Measurements from ENCODE around the gene ANO5.

Gene ANO5

DNA sequence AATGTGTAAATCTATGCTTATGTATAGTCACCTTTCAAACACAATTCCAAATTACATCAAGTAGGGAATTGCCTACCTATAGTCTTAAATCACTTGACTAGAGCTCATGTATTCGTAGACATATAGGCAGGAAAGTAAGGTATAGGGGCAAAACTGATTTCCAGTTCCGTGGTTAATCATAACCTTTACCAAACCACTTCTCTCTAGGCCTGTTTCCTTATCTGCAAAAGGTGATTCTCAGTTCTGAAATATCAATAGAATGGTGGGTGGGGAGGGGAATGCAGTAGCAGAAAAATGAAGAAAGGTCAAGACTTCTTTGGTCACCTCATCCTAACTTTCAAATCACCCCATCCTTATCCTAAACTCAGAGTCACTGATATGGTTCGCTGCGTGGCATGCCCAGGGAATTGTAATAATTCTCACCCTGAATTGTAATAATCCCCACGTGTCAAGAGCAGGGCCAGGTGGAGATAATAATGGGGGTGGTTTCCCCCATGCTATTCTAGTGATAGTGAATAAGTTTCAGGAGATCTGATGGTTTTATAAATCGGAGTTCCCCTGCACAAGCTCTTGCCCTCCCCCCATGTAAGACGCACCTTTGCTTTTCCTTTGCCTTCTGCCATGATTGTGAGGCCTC, 1.9 kb upstream of the ANO5 start:
- Mint-ChIP-seq H3K27ac (no peak overlapping the region), H3K4me3 (no peak overlapping the region), H3K4me1 (peaks cover 16% of the 10 kb centered on the region), H3K36me3 (no peaks in the 10 kb centered on the region), H3K27me3 (peaks cover 35% of the 10 kb centered on the region), H3K9me3 (peaks cover 3% of the 10 kb centered on the region)
- ATAC-seq: no peak

DNA sequence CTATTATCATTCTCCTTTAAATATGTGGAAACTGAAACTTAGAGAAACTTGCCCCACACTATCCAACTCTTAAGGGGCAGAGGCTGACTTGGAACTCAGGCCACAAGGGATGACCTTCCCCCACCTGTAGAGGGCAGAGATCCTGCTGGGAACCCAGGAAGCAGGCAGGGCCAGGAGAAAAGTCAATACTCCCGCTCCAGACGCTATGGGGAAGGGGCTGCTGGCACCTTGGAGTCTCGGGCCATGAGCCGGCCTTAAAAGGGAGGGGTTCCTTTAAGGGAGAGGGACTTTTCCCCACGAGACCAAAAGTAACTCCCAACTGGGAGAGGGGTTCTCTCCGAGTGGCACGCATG, 620 bp upstream of the ANO5 start:
- H3K4me1 Mint-ChIP-seq: peaks cover 16% of the 10 kb centered on the region
- no peak for ATAC-seq
- no peaks in the 10 kb centered on the region for H3K36me3 Mint-ChIP-seq
- no peak overlapping the region for H3K27ac Mint-ChIP-seq
- peaks cover 35% of the 10 kb centered on the region for H3K27me3 Mint-ChIP-seq
- H3K4me3 Mint-ChIP-seq: peak overlapping the region; percentile 61
- peaks cover under 1% of the 10 kb centered on the region for H3K9me3 Mint-ChIP-seq

DNA sequence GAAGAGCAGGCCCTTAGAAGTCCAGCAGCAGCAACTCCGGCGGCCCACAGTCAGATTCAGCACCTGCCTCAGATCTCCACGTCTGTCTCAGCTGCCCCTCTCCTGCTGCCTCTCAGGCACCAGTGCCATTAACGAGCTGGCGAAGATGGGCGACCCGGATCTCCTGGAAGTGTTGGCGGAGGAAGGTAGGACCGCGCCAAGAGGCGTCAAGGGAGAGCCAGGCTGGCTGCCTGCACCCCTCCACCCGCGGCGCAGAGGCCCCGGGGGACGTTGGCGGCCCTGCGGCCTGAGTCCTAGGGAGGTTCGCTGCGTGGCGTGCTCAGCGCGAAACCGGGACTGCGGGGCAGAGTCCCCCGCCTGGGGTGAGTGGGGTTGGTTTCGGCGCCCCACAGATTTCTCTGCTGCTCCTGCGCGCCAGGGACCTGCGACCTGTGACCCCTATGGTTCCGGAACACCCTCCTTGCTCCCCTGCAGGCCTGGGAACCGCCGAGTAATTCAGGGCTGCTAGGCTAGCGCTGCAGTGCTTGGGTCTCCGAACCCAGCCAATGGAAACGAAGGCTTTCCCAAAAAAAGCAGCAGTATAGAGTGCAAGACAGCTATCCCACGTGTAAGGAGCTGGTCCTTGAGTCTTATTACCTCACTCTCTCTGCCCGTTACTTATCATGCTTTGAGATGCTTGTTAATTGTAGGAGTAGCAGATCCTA, 615 bp downstream of the ANO5 start:
- Mint-ChIP-seq H3K4me1 (peaks cover 16% of the 10 kb centered on the region), H3K27ac (no peak overlapping the region), H3K4me3 (peak overlapping the region; percentile 61), H3K9me3 (no peaks in the 10 kb centered on the region), H3K36me3 (no peaks in the 10 kb centered on the region), H3K27me3 (peaks cover 35% of the 10 kb centered on the region)
- peak; percentile 25 for ATAC-seq

DNA sequence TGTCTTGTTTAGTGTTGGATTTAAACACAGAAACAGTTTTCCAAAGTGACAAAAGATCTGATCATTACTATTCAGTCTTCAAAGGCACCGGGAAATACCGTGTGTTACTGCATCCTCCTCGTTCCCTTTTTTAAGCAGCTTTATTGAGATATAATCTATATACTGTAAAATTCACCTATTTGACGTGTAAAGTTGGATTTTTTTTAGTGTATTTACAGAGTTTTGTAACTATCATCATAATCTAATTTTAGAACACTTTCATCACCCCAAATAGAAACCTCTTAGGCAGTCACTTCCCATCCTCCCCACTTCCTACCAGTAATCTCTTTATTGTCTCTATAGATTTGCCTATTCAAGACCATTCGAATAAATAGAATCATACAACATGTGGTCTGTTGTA, 1.4 kb downstream of the ANO5 start:
- H3K36me3 Mint-ChIP-seq: no peaks in the 10 kb centered on the region
- no peak overlapping the region for H3K27ac Mint-ChIP-seq
- H3K27me3 Mint-ChIP-seq: peaks cover 35% of the 10 kb centered on the region
- ATAC-seq: no peak
- H3K4me3 Mint-ChIP-seq: no peak overlapping the region
- no peaks in the 10 kb centered on the region for H3K9me3 Mint-ChIP-seq
- H3K4me1 Mint-ChIP-seq: peaks cover 16% of the 10 kb centered on the region

DNA sequence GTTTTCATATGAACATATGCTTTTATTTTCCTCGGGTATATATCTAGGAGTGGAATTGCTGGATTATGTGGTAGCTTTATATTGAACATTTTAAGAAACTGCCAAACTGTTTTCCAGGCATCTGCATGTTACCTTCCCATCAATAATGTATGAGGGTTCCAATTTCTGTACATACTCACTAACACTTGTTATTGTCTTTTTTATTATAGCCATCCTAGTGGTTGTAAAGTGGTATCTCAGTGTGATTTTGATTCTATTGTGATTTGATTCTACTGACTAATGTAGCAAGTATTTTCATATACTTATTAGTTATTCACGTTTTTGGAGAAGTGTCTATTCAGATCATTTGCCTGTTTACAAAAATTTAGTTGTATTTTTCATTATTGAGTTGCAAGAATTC, 2.0 kb downstream of the ANO5 start:
- no peak overlapping the region for H3K27ac Mint-ChIP-seq
- no peaks in the 10 kb centered on the region for H3K36me3 Mint-ChIP-seq
- no peak for ATAC-seq
- H3K4me3 Mint-ChIP-seq: no peak overlapping the region
- H3K4me1 Mint-ChIP-seq: peaks cover 16% of the 10 kb centered on the region
- peaks cover 35% of the 10 kb centered on the region for H3K27me3 Mint-ChIP-seq
- no peaks in the 10 kb centered on the region for H3K9me3 Mint-ChIP-seq

DNA sequence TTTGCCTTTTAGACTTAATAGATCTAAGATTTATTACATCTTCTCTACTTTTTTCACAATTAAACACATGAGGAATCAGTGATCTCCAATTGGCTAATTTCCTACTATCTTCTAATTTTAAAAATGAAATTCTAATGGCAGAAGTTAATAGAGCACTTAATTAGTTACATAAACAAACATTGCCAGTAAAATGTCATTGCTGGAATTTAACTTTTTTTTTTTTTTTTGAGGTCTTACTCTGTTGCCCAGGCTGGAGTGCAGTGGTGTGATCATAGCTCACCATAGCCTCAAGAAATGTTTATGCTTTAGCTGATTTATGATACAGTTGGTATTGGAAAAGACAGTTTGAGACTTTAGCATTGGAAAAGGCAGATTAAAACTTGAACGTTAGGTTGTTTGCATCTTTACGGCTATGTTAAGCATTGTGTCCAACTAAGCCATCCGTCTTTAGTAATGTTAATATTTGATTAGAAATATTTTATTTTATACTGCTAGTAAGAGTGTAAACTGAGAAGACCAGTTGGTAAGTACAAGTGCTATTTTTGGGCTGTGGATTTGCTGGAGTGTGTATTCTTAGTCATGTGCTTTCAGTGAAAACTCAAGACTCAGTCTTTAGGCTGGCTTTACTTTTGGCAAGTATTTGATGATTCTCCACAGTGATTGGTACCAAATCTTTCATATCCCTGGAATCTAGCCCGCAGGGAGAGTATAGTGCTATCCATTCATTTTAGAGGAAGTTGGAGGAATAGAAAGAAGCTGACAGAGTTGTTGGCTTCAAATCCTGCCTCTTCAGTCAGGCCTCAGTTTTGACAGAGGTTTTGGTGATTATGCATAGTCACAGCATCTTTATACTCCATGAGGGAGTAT, 4.5 kb downstream of the ANO5 start:
- no peak for ATAC-seq
- Mint-ChIP-seq H3K27me3 (peaks cover 25% of the 10 kb centered on the region), H3K4me1 (peaks cover 14% of the 10 kb centered on the region), H3K27ac (no peak overlapping the region), H3K9me3 (no peaks in the 10 kb centered on the region), H3K36me3 (no peaks in the 10 kb centered on the region), H3K4me3 (no peak overlapping the region)

DNA sequence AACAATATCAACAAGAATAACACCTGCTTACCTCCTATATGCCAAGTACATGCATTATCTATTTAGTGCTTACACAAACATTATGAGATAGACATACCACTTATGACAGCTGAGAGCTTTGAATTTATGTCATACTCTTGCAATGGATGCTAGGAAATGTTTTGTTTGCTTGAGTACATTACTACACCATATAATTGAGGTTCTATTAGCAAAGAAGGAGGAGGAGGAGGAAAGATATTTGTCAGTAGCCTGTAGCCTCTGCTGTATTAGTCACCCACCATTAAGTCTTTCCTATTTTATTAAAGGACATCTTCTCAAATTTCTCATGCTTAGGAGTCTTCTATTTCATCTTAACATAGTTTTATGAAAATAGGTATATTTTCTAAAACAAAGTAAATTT, 6.4 kb downstream of the ANO5 start:
- no peaks in the 10 kb centered on the region for H3K9me3 Mint-ChIP-seq
- H3K36me3 Mint-ChIP-seq: no peaks in the 10 kb centered on the region
- H3K4me3 Mint-ChIP-seq: no peak overlapping the region
- H3K4me1 Mint-ChIP-seq: no peaks in the 10 kb centered on the region
- H3K27me3 Mint-ChIP-seq: peaks cover 7% of the 10 kb centered on the region
- no peak overlapping the region for H3K27ac Mint-ChIP-seq
- ATAC-seq: no peak

DNA sequence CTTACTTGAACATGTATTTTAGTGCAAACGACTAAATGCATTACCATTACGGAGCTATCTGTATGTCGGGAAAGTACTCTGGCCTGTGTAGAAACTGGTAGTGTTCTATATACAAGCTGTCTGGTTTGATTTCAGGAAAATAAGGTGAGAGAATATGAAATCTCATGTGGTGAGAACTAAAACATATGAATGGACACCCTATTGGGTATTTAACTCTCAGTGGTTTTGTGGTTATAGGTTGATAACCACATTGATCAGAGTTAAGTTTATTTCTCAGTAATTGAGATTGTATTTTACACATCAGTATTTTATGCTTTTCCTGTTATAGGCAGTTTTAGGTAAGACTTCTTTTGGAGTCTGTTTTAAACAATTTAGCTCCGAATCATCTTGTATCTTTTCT, 10.4 kb downstream of the ANO5 start:
- H3K27me3 Mint-ChIP-seq: no peaks in the 10 kb centered on the region
- no peak overlapping the region for H3K4me3 Mint-ChIP-seq
- no peaks in the 10 kb centered on the region for H3K4me1 Mint-ChIP-seq
- no peak for ATAC-seq
- H3K36me3 Mint-ChIP-seq: no peaks in the 10 kb centered on the region
- H3K27ac Mint-ChIP-seq: no peak overlapping the region
- H3K9me3 Mint-ChIP-seq: no peaks in the 10 kb centered on the region

DNA sequence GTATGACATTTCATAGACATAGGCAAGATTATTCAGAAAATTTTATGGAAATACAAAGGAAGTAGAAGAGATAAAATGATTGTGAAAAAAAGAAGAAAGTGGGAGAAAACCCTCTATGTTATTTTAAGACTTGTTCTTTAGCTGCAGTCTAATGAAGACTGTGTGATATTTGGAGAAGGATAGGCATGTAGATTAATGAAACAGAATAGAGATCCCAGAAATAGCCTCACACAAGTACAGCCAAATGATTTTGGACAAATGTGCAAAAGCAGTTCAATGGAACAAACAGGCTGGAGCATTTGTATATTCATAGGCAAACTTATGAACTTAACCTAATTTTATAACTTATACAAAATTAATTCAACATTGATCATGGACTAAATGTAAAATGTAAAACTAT, 14.3 kb downstream of the ANO5 start:
- Mint-ChIP-seq H3K9me3 (no peaks in the 10 kb centered on the region), H3K36me3 (no peaks in the 10 kb centered on the region), H3K27me3 (no peaks in the 10 kb centered on the region), H3K4me1 (no peaks in the 10 kb centered on the region), H3K27ac (no peak overlapping the region), H3K4me3 (no peak overlapping the region)
- ATAC-seq: no peak

DNA sequence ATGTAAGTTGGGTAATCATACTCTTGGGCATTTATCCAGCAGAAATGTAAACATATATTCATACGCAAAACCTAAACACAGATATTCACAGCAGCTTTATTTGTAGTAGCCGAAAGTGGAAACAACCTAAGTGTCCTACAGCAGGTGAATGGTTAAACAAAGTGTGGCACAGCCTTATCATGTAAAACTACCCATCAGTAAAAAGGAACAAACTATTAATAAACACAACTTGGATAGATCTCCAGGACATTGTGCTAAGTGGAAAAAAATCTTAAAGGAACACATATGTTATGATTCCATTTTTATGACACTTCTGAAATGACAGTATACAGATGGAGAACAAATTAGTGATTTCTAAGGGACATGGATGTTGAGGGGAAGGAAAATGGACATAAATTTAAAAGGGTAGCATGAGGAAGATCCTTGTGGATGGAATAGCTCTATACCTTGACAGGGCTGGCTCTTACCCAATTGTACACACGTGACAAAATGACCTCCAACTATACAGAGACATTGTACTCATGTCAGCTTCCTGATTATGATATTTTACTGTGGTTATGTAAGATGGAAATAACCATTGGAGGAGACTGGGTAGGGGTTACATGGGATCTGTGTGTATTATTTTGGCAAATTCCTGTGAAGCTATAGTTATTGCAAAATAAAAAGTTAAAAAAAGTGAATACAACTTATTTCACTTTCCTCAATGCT, 15.4 kb downstream of the ANO5 start:
- H3K4me1 Mint-ChIP-seq: no peaks in the 10 kb centered on the region
- no peaks in the 10 kb centered on the region for H3K36me3 Mint-ChIP-seq
- no peaks in the 10 kb centered on the region for H3K27me3 Mint-ChIP-seq
- no peaks in the 10 kb centered on the region for H3K9me3 Mint-ChIP-seq
- no peak for ATAC-seq
- no peak overlapping the region for H3K4me3 Mint-ChIP-seq
- no peak overlapping the region for H3K27ac Mint-ChIP-seq

DNA sequence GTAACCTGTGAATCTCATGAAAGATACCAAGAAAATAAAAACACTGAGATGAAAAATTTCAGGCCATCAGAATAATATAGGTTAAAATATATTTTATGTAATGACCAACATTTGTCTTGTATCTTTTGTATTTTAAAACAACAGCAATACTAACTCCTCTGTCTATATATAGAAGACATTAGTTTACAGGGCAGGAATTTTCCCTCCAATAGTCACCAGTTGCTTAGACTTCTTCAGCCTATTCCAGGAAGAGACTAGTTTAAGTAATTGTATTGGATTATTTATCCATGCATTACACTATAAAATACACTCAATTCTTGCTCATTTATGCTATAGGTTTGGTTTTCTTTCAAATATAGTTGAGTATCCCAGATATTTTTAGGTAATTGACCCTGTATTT, 24.1 kb downstream of the ANO5 start:
- H3K27ac Mint-ChIP-seq: no peak overlapping the region
- ATAC-seq: no peak
- H3K36me3 Mint-ChIP-seq: no peaks in the 10 kb centered on the region
- no peaks in the 10 kb centered on the region for H3K4me1 Mint-ChIP-seq
- H3K27me3 Mint-ChIP-seq: no peaks in the 10 kb centered on the region
- H3K4me3 Mint-ChIP-seq: no peak overlapping the region
- H3K9me3 Mint-ChIP-seq: no peaks in the 10 kb centered on the region

DNA sequence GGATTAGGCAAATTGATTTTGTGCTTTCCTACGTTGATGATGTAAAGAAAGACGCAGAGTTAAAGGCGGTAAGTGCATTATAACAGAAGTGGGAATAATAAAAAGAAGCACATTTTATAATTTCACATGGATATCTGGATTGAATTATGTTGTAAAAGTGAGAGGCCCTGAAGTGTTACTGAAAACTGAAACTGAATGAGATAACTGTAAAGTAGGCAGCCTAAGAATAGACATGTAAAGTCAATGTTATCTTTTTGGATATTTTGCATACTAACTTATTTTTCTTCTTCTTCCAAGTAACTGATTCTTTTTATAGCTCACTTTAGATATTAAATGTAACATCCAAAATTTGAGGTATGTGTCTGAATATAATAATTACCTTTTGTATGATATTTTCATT, 28.3 kb downstream of the ANO5 start:
- H3K36me3 Mint-ChIP-seq: no peaks in the 10 kb centered on the region
- no peaks in the 10 kb centered on the region for H3K4me1 Mint-ChIP-seq
- no peak overlapping the region for H3K27ac Mint-ChIP-seq
- no peaks in the 10 kb centered on the region for H3K27me3 Mint-ChIP-seq
- no peak for ATAC-seq
- H3K9me3 Mint-ChIP-seq: no peaks in the 10 kb centered on the region
- H3K4me3 Mint-ChIP-seq: no peak overlapping the region

DNA sequence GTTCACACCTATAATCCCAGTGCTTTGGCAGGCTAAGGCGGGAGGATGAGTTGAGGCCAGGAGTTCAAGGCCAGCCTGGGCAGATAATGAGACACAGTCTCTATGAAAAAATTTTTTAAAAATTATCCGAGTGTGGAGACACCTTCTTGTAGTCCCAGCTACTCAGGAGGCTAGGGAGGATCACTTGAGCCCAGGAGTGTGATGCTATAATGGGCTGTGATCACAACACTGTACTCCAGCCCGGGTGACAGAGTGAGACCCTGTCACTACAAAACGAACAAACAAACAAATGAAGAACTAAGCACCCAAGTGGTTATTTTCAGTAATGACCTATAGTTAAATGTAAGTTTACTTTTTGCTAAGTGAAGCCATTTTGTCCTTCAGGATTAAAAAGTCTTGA, 32.3 kb downstream of the ANO5 start:
- H3K4me3 Mint-ChIP-seq: no peak overlapping the region
- H3K27ac Mint-ChIP-seq: no peak overlapping the region
- H3K4me1 Mint-ChIP-seq: no peaks in the 10 kb centered on the region

DNA sequence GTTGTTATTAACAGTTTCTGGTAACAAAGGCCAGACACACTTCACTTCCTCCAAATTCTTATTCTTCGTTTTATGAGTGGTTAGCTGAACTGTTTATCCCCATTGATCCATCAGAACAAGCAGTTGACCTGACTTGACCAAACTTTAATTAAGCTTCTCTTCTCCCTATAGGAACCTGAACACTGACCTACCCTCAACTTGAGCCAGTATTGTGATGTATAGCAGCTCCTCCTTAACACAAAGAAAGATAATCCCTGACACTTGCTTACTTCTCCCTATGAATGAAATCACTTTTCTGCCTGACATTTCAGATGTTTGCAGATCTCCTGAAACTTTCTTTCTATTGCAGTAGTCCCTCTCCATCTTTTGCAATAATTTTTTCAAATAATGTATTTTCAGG, 41.9 kb downstream of the ANO5 start:
- H3K27me3 Mint-ChIP-seq: no peaks in the 10 kb centered on the region
- no peaks in the 10 kb centered on the region for H3K9me3 Mint-ChIP-seq
- H3K36me3 Mint-ChIP-seq: no peaks in the 10 kb centered on the region
- no peaks in the 10 kb centered on the region for H3K4me1 Mint-ChIP-seq
- no peak overlapping the region for H3K27ac Mint-ChIP-seq
- no peak overlapping the region for H3K4me3 Mint-ChIP-seq
- ATAC-seq: no peak

More for the DNA sequence above, 32.3 kb downstream of the ANO5 start:
- ATAC-seq: no peak
- Mint-ChIP-seq H3K36me3 (no peaks in the 10 kb centered on the region), H3K27me3 (no peaks in the 10 kb centered on the region), H3K9me3 (no peaks in the 10 kb centered on the region)

DNA sequence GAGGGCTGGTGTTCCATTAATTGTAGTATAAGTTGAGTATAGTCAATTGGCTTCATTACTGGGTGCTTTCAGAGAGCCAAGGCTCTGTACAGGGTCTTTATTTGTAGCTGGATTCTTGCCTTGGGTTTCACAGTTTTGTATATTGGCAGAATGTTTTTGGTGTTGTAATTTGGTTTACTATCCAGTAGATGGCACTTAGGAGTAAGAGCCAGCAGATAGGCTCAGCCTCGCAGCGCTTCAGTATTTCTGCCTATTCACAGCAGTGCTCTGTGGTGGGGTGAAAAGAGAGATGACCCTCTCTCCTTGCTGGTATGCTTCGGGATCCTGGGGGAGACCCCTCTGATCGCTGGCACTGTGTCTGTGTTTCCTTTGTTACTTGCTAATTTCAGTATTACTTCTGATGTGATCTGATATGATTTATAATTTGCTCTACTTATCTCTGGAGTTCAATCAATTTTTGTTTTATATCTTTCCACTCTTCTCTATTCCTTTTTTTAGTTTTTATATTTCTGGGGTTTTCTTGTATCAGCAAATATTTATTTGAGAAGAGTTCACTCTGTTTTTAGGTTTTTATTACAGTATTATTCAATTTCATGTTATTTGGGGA, 52.2 kb downstream of the ANO5 start:
- Mint-ChIP-seq H3K27me3 (peaks cover 30% of the 10 kb centered on the region), H3K4me3 (no peak overlapping the region), H3K9me3 (no peaks in the 10 kb centered on the region), H3K4me1 (no peaks in the 10 kb centered on the region), H3K36me3 (no peaks in the 10 kb centered on the region), H3K27ac (no peak overlapping the region)
- peak; percentile 58 for ATAC-seq
